Spleen (tissue), 11 donors: ENCODE results near the gene TEX26. TPM values are rescaled to one million over a fixed set of nuclear protein-coding genes. Genes with fewer than 3 reads are reported as not detected.

ENCODE experiments used
- DNase-seq: peaks from one replicate; pipeline ENCODE4 v3.0.0-alpha.2; 2020
- H3K27ac ChIP-seq, 8 donors: fragments of 200-600 bp; sonication (generic) in 7 of 8; 1 replicate in 4 of 8; 2 replicates in 4 of 8; pipeline versions ENCODE4 v1.5.0 to v1.8.0; 2016 to 2021; ENCODE audit warnings: inconsistent platforms in 4 of 8, mild to moderate bottlenecking in 4 of 8, moderate library complexity in 1 of 8
- H3K27me3 ChIP-seq, 7 donors: fragments of 200-600 bp; sonication (generic) in 6 of 7; replicated peaks in 1 of 7; 1 replicate in 4 of 7; 2 replicates in 3 of 7; pipeline versions ENCODE4 v1.5.0 to v1.8.0; 2016 to 2021; ENCODE audit warnings: inconsistent platforms in 3 of 7, mild to moderate bottlenecking in 1 of 7
- H3K36me3 ChIP-seq, 6 donors: fragments of 200-600 bp; sonication (generic) in 5 of 6; 1 replicate in 4 of 6; 2 replicates in 2 of 6; pipeline versions ENCODE4 v1.5.0 to v1.8.0; 2016 to 2021; ENCODE audit warnings: inconsistent platforms in 2 of 6
- H3K4me1 ChIP-seq, 6 donors: fragments of 200-600 bp; sonication (generic) in 5 of 6; 1 replicate in 3 of 6; 2 replicates in 3 of 6; pipeline versions ENCODE4 v1.5.0 to v1.8.0; 2016 to 2021; ENCODE audit warnings: inconsistent platforms in 3 of 6
- H3K4me3 ChIP-seq, 8 donors: fragments of 200-600 bp; sonication (generic) in 7 of 8; 1 replicate in 4 of 8; 2 replicates in 4 of 8; pipeline versions ENCODE4 v1.5.0 to v1.8.0; 2016 to 2021; ENCODE audit warnings: inconsistent platforms in 4 of 8, mild to moderate bottlenecking in 4 of 8, moderate library complexity in 2 of 8
- H3K9me3 ChIP-seq, 8 donors: fragments of 200-600 bp; sonication (generic) in 7 of 8; 1 replicate in 4 of 8; 2 replicates in 4 of 8; pipeline versions ENCODE4 v1.5.0 to v1.8.0; 2016 to 2021; ENCODE audit warnings: inconsistent platforms in 4 of 8
- POLR2A ChIP-seq, 3 donors: fragments of 450-650 bp; IDR thresholded peaks; one replicate each; pipeline ENCODE4 v1.5.1; 2017; ENCODE audit warnings: antibody characterized with exemption in 3 of 3, mild to moderate bottlenecking in 1 of 3
- POLR2AphosphoS5 ChIP-seq, 3 donors: sonication (generic); formaldehyde crosslinking; IDR thresholded peaks; one replicate each; pipeline ENCODE4 v1.5.1; 2017; ENCODE audit warnings: antibody characterized with exemption in 3 of 3
- WGBS, 5 donors: extraction: QIAGEN DNeasy Blood & Tissue Kit in 3 of 5; methylation state at CpG; one replicate each; pipeline versions ENCODE4 v1.1.5 to v1.1.7; 2013 to 2018; 5-methylcytosine and 5-hydroxymethylcytosine counted together
- intact Hi-C: fragments of 100-400 bp; cut with DNase I; formaldehyde crosslinking; loops from one replicate; pipeline ENCODE4 v1.15.0; 2023; ENCODE audit warnings: low total_unique reads
- polyA plus RNA-seq, 3 donors: library from polyadenylated mRNA; stranded (reverse); fragments of 200-250 nt; gene quantifications; one replicate each; pipeline ENCODE4 v1.2.1, GENCODE V29; 2013
- total RNA-seq, 7 donors: library from RNA; depleted of rRNA in 3 of 7; stranded (reverse); fragments of >200 nt in 3 of 7; fragmentation: NEBNext Ultra II Directional in 4 of 7; extraction: Animal tissue kit (Norgen Biotek cat#: 25700) in 4 of 7; gene quantifications; one replicate each; pipeline versions ENCODE4 v1.1.0 to v1.2.1, GENCODE V29; 2016 to 2021
- TF ChIP-seq, protein P1 (sequence below), 11 experiments: fragments of 200-600 bp in 7 of 11; fragments of 450-650 bp in 4 of 11; sonication (generic) in 4 of 11; IDR thresholded peaks in 8 of 11; conservative IDR thresholded peaks in 3 of 11; 1 replicate in 7 of 11; 2 replicates in 4 of 11; pipeline versions ENCODE4 v1.4.0 to v1.8.0; 2016 to 2021; ENCODE audit warnings: antibody characterized with exemption in 11 of 11, inconsistent platforms in 4 of 11, mild to moderate bottlenecking in 1 of 11
- donor health status: healthy with polysubstance abuse.
- donor health status: DM: no; HTN: no; CAD: no; lungs with moderate emphysema.
- donor health status: DM: no; HTN: no; CAD: no.
- donor health status: Bipolar disorder and iron deficiency.
- donor health status: healthy.
- donor health status: DM: no; HTN: no; CAD: no.
- donor health status: DM: yes; HTN: yes; CAD: no.

TEX26 gene
- total and polyA plus RNA-seq, 10 donors, result not detected

DNA sequence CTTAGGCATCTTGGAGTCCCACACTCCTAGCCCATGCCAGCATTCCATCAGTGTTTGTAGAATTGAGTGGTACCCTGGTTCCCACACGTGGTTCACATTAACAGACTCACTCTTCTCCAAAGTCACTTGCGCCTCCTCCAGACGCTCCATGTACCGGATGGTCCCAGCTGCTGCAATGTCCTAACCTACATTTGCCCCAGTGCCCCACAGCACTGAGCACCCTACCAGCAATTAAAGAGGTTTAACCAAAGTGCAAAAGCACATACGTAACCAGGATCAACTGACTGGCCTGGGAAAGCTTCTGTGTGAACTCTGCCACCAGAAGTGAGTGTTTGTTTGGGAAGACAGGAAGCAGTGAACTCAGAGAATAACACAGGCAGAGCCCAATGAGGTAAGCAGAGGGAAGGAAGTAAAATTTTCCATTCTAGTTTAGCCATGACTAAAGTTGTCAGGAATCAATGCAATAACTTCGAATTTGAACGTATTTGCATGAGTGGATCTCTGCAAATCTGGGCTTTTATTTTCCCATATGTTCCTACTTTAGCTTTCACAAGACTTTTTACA lies 33.7 kb upstream of the TEX26 start:
- H3K9me3 ChIP-seq, result no peaks in the 10 kb centered on the region
- 47 to 55% (median 52%) methylated on average over 7 of the region's 7 CpGs for WGBS, 5 donors
- H3K4me3 ChIP-seq, result no peak overlapping the region
- H3K27me3 ChIP-seq, result peaks cover 0 to 41% (median 0%) of the 10 kb centered on the region in 7 donors
- TF ChIP-seq, protein P1, sequence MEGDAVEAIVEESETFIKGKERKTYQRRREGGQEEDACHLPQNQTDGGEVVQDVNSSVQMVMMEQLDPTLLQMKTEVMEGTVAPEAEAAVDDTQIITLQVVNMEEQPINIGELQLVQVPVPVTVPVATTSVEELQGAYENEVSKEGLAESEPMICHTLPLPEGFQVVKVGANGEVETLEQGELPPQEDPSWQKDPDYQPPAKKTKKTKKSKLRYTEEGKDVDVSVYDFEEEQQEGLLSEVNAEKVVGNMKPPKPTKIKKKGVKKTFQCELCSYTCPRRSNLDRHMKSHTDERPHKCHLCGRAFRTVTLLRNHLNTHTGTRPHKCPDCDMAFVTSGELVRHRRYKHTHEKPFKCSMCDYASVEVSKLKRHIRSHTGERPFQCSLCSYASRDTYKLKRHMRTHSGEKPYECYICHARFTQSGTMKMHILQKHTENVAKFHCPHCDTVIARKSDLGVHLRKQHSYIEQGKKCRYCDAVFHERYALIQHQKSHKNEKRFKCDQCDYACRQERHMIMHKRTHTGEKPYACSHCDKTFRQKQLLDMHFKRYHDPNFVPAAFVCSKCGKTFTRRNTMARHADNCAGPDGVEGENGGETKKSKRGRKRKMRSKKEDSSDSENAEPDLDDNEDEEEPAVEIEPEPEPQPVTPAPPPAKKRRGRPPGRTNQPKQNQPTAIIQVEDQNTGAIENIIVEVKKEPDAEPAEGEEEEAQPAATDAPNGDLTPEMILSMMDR (IDR thresholded peaks at IDR 0.05 in 8 of 11, conservative IDR thresholded peaks at IDR 0.05 in 3 of 11), result no peak
- TF ChIP-seq POLR2AphosphoS5 (IDR thresholded peaks at IDR 0.05) (peak in 1 of 3 donors; percentile 20), POLR2A (IDR thresholded peaks at IDR 0.05) (no peak)
- intact Hi-C loops, result no loop called here
- DNase-seq, result no peak
- no peak overlapping the region for H3K27ac ChIP-seq
- peaks cover 0 to 4% (median 0%) of the 10 kb centered on the region in 6 donors for H3K4me1 ChIP-seq
- H3K36me3 ChIP-seq, result no peaks in the 10 kb centered on the region

GRCh38 chr13:30900436-30900835 lies 32.0 kb upstream of the TEX26 start:
- peaks cover 0 to 58% (median 10%) of the 10 kb centered on the region in 7 donors for H3K27me3 ChIP-seq
- intact Hi-C loops, result no loop called here
- H3K4me3 ChIP-seq, result no peak overlapping the region
- H3K36me3 ChIP-seq, result no peaks in the 10 kb centered on the region
- 69 to 78% (median 70%) methylated on average over 4 of the region's 4 CpGs for WGBS, 5 donors
- DNase-seq, result no peak
- TF ChIP-seq POLR2AphosphoS5 (IDR thresholded peaks at IDR 0.05) (no peak), POLR2A (IDR thresholded peaks at IDR 0.05) (no peak)
- no peak overlapping the region for H3K27ac ChIP-seq
- peaks cover 0 to 4% (median 0%) of the 10 kb centered on the region in 6 donors for H3K4me1 ChIP-seq
- no peaks in the 10 kb centered on the region for H3K9me3 ChIP-seq

GRCh38 chr13:30900952-30901749 lies 31.3 kb upstream of the TEX26 start:
- peaks cover 0 to 65% (median 17%) of the 10 kb centered on the region in 7 donors for H3K27me3 ChIP-seq
- no peaks in the 10 kb centered on the region for H3K36me3 ChIP-seq
- intact Hi-C loops, result no loop called here
- no peak overlapping the region for H3K4me3 ChIP-seq
- WGBS, 5 donors, result 80 to 91% (median 86%) methylated on average over 5 of the region's 5 CpGs
- no peak overlapping the region for H3K27ac ChIP-seq
- no peak for TF ChIP-seq POLR2A (IDR thresholded peaks at IDR 0.05)
- TF ChIP-seq, protein P1 (IDR thresholded peaks at IDR 0.05 in 8 of 11, conservative IDR thresholded peaks at IDR 0.05 in 3 of 11), result no peak
- TF ChIP-seq POLR2AphosphoS5 (IDR thresholded peaks at IDR 0.05), result no peak
- peaks cover 0 to 7% (median 5%) of the 10 kb centered on the region in 6 donors for H3K4me1 ChIP-seq
- no peak for DNase-seq
- H3K9me3 ChIP-seq, result no peaks in the 10 kb centered on the region

DNA sequence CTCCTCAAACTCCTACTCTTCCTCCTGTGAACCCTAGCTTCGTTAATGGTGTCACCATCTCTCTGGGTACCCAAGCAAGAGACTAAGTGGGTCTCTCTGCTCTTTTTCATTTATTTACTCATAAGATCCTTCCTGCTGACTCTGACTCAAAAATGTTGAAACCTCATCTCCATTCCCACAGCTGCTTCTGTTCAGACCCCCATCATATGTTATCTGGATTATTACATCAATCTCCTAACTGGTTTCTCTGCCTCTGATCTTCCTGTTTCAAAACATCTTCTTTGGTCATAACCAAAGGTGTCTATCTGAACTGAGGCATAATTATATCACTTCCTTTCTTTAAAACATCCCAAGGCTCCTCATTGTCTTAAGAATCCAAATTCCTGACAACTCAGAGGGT lies 28.4 kb upstream of the TEX26 start:
- intact Hi-C loops, result no loop called here
- TF ChIP-seq, protein P1 (IDR thresholded peaks at IDR 0.05 in 8 of 11, conservative IDR thresholded peaks at IDR 0.05 in 3 of 11), result no peak
- TF ChIP-seq POLR2AphosphoS5 (IDR thresholded peaks at IDR 0.05) (no peak), POLR2A (IDR thresholded peaks at IDR 0.05) (no peak)
- Histone ChIP-seq H3K27ac (no peak overlapping the region), H3K4me1 (peaks cover 0 to 27% (median 16%) of the 10 kb centered on the region in 6 donors), H3K4me3 (no peak overlapping the region), H3K9me3 (no peaks in the 10 kb centered on the region), H3K27me3 (peaks cover 0 to 66% (median 23%) of the 10 kb centered on the region in 7 donors), H3K36me3 (no peaks in the 10 kb centered on the region)
- 73 to 94% (median 77%) methylated on average over 1 of the region's 1 CpG for WGBS, 5 donors
- no peak for DNase-seq
